HUES48 (cell line): Measurements from ENCODE around the gene NSD2.

Source experiments
- H3K27ac ChIP-seq: one replicate; pipeline ENCODE4 v1.7.0; 2013; ENCODE audit warnings: low read depth, low read length, inconsistent platforms
- H3K27me3 ChIP-seq: 2 replicates; pipeline ENCODE4 v1.6.1; 2013; ENCODE audit warnings: mild to moderate bottlenecking, low read length; ENCODE audit not compliant: control insufficient read depth, insufficient read depth
- H3K36me3 ChIP-seq: 2 replicates; pipeline ENCODE4 v1.6.1; 2013; ENCODE audit warnings: low read length; ENCODE audit not compliant: control insufficient read depth, insufficient read depth
- H3K4me1 ChIP-seq: 2 replicates; pipeline ENCODE4 v1.6.1; 2013; ENCODE audit warnings: mild to moderate bottlenecking, low read length; ENCODE audit not compliant: control insufficient read depth, insufficient read depth
- H3K4me3 ChIP-seq: 2 replicates; pipeline ENCODE4 v1.5.1; 2013; ENCODE audit warnings: mild to moderate bottlenecking, low read depth, low read length
- H3K9ac ChIP-seq: 2 replicates; pipeline ENCODE4 v1.6.1; 2013; ENCODE audit warnings: mild to moderate bottlenecking, low read depth, low read length, moderate library complexity
- H3K9me3 ChIP-seq: 2 replicates; pipeline ENCODE4 v1.6.1; 2013; ENCODE audit warnings: low read length; ENCODE audit not compliant: control insufficient read depth, insufficient read depth

The NSD2 gene

GRCh38 chr4:1870578-1871443, at the start of gene NSD2:
TSS of gene NSD2 (plus strand) at chr4:1871393. CDS start at chr4:1900655, 29,262 bp downstream.
- Histone ChIP-seq H3K9me3 (no peaks in the 10 kb centered on the region), H3K27me3 (peaks cover 48% of the 10 kb centered on the region), H3K36me3 (no peaks in the 10 kb centered on the region), H3K9ac (peak within 1 kb of the TSS; percentile 58; the same call in 1 of the 2 replicates), H3K27ac (peak within 1 kb of the TSS; percentile 92), H3K4me3 (peak within 1 kb of the TSS; percentile 68), H3K4me1 (peaks cover 24% of the 10 kb centered on the region)

GRCh38 chr4:1821679-1822567, 49.3 kb upstream of the NSD2 start:
- Histone ChIP-seq H3K9me3 (no peaks in the 10 kb centered on the region), H3K9ac (no peak overlapping the region), H3K4me1 (no peaks in the 10 kb centered on the region), H3K27me3 (no peaks in the 10 kb centered on the region), H3K27ac (no peak overlapping the region), H3K36me3 (peaks cover 79% of the 10 kb centered on the region), H3K4me3 (no peak overlapping the region)

GRCh38 chr4:1822568-1823544, 48.3 kb upstream of the NSD2 start:
- H3K9me3 ChIP-seq: no peaks in the 10 kb centered on the region
- H3K27ac ChIP-seq: no peak overlapping the region
- no peak overlapping the region for H3K9ac ChIP-seq
- H3K36me3 ChIP-seq: peaks cover 71% of the 10 kb centered on the region
- H3K27me3 ChIP-seq: no peaks in the 10 kb centered on the region
- no peaks in the 10 kb centered on the region for H3K4me1 ChIP-seq
- no peak overlapping the region for H3K4me3 ChIP-seq

- no peaks in the 10 kb centered on the region for H3K9me3 ChIP-seq
- no peak overlapping the region for H3K27ac ChIP-seq
- no peaks in the 10 kb centered on the region for H3K4me1 ChIP-seq
- no peaks in the 10 kb centered on the region for H3K27me3 ChIP-seq
- H3K36me3 ChIP-seq: peaks cover 66% of the 10 kb centered on the region
- no peak overlapping the region for H3K9ac ChIP-seq
- no peak overlapping the region for H3K4me3 ChIP-seq
Observed at GRCh38 chr4:1823545-1823932, 47.7 kb upstream of the NSD2 start.

GRCh38 chr4:1824746-1825145, 46.4 kb upstream of the NSD2 start:
- Histone ChIP-seq H3K36me3 (peaks cover 55% of the 10 kb centered on the region), H3K9ac (no peak overlapping the region), H3K27ac (no peak overlapping the region), H3K4me3 (no peak overlapping the region), H3K9me3 (no peaks in the 10 kb centered on the region), H3K4me1 (no peaks in the 10 kb centered on the region), H3K27me3 (no peaks in the 10 kb centered on the region)

GRCh38 chr4:1825326-1825725, 45.9 kb upstream of the NSD2 start:
- peaks cover 51% of the 10 kb centered on the region for H3K36me3 ChIP-seq
- no peaks in the 10 kb centered on the region for H3K9me3 ChIP-seq
- H3K27me3 ChIP-seq: no peaks in the 10 kb centered on the region
- H3K4me1 ChIP-seq: no peaks in the 10 kb centered on the region
- no peak overlapping the region for H3K4me3 ChIP-seq
- no peak overlapping the region for H3K9ac ChIP-seq
- no peak overlapping the region for H3K27ac ChIP-seq

GRCh38 chr4:1826531-1827350, 44.5 kb upstream of the NSD2 start:
- Histone ChIP-seq H3K36me3 (peaks cover 58% of the 10 kb centered on the region), H3K27ac (peak overlapping the region; percentile 3), H3K4me3 (no peak overlapping the region), H3K9ac (no peak overlapping the region), H3K27me3 (no peaks in the 10 kb centered on the region), H3K9me3 (no peaks in the 10 kb centered on the region), H3K4me1 (no peaks in the 10 kb centered on the region)

GRCh38 chr4:1830234-1830633, 41.0 kb upstream of the NSD2 start:
- H3K36me3 ChIP-seq: peaks cover 54% of the 10 kb centered on the region
- H3K9ac ChIP-seq: no peak overlapping the region
- H3K9me3 ChIP-seq: no peaks in the 10 kb centered on the region
- H3K4me1 ChIP-seq: no peaks in the 10 kb centered on the region
- no peaks in the 10 kb centered on the region for H3K27me3 ChIP-seq
- no peak overlapping the region for H3K4me3 ChIP-seq
- no peak overlapping the region for H3K27ac ChIP-seq

GRCh38 chr4:1830642-1831228, 40.5 kb upstream of the NSD2 start:
- H3K9me3 ChIP-seq: no peaks in the 10 kb centered on the region
- H3K4me1 ChIP-seq: no peaks in the 10 kb centered on the region
- H3K4me3 ChIP-seq: no peak overlapping the region
- H3K9ac ChIP-seq: no peak overlapping the region
- H3K27me3 ChIP-seq: no peaks in the 10 kb centered on the region
- no peak overlapping the region for H3K27ac ChIP-seq
- H3K36me3 ChIP-seq: peaks cover 54% of the 10 kb centered on the region
